GM21825 (cell line): ENCODE results near the gene RET.
A peak's percentile ranks its signal among the peaks of the same experiment; 100 is the strongest.

Experiments used
- ATAC-seq: cut with Tn5 transposase; IDR thresholded peaks from one replicate; pipeline ENCODE4 v1.9.1; 2021; ENCODE audit warnings: mild to moderate bottlenecking, moderate library complexity; ENCODE audit not compliant: unreplicated experiment

RET gene

DNA sequence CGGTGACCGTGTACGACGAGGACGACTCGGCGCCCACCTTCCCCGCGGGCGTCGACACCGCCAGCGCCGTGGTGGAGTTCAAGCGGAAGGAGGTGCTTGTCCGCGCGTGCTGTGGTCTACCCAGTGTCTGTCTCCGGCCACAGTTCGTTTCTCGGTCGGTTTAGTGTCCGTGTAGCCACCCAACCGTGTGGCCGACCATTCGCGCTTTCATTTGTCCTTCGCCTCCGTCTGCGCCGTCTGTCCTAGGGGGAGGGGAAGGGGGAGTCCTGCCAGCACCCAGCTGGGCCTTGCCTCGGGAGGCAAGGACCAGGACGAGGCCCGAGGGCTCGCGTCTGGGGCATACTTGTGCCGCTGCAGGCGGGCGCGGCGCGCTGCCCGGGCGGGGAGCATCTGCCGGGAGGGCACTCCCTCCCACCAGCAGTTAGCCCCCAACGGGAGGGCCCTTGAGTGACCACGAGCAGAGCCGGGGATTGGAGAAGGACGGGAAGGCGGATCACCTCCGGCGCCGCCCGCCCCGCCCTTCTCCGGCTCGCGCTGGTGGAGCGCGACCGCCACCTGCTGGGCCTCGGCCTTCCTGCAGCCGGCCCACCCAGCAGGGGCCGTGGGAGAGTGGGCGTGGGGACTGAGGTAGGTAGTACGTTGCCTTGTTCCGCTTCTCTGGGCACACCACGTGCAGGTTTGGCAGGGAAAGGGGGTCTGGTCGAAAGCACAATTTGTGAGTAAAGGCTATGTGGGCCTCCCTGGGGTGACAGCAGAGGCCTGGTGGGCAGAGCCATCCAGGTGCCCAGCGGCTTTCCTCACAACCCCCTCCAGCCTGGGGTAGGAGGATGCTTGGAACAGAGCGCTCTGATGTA lies 28.5 kb downstream of the RET start:
- ATAC-seq, result peak; percentile 78

DNA sequence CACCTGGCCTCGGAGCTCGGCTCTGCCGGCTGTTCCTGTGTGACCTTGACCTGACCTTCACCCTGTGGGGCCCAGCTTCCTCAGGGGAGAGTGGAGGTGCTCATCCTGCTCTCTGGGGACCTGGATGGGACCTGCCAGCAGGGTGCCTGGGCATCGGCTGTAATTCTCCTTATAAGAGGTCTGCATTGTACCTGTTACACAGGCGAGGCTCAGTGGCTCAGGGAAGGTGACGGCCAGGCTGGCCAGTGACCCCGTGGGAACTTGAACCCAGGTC lies 29.0 kb downstream of the RET start:
- no peak for ATAC-seq

DNA sequence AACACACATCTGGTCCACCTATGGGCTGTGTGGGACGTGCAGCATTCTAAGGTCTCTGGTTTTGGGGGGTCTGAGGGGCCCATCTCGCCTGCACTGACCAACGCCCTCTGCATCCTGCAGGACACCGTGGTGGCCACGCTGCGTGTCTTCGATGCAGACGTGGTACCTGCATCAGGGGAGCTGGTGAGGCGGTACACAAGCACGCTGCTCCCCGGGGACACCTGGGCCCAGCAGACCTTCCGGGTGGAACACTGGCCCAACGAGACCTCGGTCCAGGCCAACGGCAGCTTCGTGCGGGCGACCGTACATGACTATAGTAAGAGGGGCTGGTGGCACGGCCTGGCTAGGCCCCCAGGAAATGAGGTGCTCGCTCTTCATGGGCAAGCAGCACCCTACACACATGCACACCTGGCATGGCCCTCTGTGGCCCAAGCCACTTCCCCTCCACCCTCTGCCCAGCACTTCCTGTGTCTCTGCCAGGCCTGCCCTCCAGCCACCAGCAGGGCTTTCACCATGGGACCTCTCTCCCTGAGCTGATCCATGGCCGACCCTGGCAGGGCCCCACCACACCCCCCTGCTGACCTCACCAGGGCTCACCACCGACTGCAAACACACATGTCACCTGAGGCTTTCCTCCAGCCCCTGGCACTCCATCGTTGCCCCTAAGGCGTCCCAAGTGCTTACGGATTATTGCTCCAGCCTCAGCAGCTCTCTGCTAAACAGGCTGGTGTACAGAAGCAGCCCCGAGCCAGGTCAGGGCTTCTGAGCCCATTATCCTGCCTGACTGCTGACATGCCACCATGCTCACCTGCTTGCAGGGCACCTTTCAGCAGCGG lies 29.6 kb downstream of the RET start:
- no peak for ATAC-seq

DNA sequence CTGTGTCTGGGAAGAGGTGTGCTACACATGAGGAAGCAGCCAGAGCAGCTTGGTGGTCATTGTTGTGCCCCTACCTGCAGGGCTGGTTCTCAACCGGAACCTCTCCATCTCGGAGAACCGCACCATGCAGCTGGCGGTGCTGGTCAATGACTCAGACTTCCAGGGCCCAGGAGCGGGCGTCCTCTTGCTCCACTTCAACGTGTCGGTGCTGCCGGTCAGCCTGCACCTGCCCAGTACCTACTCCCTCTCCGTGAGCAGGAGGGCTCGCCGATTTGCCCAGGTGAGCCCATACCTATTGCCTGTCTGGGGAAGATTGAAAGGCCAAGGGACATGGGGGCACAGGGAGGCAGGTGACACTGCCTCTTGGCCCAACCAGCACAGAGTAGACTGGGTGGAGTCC lies 32.1 kb downstream of the RET start:
- ATAC-seq, result no peak

DNA sequence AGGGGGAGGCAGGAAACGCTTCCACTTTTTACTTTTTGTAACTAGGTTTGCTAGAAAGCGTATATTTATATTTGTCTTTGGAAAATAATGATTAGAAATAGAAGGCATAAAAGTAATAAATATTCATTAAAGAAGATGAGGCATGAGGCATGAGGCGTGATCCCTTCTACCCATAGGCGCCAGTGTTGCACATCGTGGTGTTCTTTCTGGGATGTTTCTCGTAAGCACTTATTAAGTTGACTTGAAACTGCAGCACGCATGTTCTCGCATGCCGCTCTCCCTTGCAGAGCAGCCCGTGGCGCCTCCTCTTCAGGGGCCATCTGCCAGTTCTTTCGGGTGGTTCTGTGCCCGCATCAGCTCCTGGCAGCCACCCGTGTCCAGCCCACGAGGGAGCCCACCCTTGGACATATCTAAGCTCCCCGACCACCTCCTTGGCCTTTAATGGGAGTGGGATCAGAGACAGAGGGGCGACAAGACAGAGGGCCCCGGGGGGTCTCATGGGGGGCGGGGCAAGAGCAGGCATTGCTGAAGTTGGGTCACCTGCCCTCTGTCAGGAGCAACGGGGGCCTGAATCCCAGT lies 32.9 kb downstream of the RET start:
- ATAC-seq, result no peak

DNA sequence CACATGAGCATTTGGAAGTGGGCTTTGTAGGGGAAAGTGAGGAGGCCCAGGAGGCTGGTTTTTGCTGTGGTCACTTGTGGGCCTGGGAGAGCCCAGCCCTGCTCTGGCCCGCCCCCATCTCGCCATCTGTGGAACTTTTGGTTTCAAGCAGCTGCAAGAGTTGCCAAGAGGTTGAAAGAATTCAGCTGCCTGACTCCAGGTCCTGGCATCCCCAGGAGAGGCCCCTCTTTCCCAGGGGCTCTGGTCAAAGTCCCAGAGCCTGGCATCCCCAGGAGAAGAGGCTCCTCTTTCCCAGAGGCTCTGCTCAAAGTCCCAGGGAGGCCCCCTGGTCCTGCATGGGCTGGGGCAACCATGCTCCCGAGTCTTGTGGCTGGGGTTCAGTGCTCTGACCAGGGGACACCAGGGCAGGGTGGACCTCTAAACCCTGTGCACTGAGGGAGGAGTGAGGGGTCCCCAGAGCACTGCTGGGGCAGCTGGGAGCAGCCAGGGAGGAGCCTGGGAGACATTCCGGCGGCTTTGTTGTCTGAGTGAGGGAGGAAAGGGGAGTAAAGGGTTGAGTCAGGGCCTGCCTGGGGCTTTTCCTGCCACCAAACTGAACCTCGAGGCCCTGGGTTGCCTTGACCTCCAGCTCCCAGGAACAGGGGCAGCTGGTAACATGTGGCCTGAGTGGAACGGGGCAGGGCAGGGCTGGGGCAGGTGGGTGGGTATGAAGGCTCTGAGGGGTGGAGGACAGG lies 33.6 kb downstream of the RET start:
- peak; percentile 52 for ATAC-seq

DNA sequence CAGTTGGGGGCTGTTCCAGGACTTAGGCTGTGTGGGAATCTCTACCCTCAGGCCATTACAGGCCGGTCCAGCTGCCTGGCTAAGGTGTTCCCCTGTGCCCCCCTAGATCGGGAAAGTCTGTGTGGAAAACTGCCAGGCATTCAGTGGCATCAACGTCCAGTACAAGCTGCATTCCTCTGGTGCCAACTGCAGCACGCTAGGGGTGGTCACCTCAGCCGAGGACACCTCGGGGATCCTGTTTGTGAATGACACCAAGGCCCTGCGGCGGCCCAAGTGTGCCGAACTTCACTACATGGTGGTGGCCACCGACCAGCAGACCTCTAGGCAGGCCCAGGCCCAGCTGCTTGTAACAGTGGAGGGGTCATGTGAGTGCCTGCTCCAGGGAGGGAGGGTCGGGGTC lies 34.2 kb downstream of the RET start:
- ATAC-seq, result no peak

DNA sequence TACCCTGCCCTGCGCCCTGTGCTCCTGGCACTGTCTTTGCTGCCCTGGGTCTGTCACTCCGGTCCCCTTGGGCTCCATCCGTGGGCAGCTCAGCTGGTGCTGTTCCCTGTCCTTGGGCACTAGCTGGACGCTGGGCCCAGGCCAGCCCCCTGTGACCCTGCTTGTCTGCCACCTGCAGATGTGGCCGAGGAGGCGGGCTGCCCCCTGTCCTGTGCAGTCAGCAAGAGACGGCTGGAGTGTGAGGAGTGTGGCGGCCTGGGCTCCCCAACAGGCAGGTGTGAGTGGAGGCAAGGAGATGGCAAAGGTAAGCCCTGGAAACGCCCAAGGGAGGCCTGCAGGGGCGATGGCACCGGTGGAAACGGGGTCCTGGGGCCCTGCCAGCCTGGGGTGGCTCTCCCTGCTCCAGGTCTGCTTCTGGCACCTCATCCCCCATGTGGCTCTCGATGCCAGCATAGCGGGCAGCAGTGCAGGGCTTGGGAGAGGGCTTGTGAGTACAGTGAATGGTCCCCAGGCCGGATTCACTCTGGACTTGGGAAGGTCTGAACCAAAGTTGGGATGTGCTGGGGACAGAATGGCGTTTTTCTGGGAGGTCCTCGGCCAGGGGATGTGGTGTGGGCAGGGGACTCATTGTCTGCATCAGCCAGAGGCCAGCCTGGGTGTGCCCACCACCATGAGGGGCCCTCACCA lies 35.2 kb downstream of the RET start:
- no peak for ATAC-seq

DNA sequence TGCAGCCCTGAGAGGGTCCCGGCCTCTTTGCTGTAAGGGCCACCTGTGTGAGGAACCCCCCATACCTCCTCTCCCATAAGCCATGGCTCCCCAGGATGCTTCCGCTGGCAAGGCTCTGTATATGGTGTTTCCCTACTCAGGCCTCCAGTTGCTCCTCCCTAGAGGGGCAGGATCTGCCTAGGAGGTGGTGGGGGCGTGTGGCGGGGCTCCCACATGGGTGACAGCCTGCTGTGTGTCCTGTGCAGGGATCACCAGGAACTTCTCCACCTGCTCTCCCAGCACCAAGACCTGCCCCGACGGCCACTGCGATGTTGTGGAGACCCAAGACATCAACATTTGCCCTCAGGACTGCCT lies 35.7 kb downstream of the RET start:
- ATAC-seq, result no peak

DNA sequence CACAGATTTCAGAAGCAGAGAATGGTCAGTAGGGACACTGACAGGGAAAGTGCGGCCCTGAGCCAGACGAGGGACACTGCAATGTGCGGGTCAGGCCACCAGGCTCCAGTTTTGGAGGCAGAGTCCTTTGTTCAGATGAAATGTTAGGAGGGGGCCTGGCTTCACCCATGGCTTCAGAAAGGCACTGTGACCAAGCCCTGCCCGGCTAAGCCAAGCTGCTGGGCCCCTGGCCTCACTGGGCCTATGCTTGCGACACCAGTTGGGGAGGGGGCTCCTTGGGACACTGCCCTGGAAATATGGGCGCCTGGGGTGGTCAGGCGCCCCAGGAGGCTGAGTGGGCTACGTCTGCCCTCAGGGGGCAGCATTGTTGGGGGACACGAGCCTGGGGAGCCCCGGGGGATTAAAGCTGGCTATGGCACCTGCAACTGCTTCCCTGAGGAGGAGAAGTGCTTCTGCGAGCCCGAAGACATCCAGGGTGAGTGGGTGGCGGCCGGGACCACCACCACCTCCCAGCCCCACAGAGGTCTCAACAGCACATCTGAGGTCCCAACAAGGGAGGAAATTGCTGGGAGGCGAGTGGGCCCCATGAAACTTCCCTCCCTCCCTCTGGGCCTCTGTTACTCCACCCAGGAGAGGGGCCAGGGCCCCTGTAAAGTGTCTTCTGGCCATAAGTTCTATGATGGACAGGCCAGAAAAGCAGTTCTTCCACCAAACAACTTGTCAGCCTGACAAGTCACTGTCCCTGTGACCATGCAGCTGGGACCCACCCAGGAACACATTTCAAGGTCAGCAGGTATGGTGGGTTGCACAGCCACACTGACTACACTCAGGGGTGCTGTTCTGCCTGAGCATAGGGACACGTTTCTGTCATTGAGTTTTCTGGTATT lies 36.6 kb downstream of the RET start:
- ATAC-seq, result no peak

DNA sequence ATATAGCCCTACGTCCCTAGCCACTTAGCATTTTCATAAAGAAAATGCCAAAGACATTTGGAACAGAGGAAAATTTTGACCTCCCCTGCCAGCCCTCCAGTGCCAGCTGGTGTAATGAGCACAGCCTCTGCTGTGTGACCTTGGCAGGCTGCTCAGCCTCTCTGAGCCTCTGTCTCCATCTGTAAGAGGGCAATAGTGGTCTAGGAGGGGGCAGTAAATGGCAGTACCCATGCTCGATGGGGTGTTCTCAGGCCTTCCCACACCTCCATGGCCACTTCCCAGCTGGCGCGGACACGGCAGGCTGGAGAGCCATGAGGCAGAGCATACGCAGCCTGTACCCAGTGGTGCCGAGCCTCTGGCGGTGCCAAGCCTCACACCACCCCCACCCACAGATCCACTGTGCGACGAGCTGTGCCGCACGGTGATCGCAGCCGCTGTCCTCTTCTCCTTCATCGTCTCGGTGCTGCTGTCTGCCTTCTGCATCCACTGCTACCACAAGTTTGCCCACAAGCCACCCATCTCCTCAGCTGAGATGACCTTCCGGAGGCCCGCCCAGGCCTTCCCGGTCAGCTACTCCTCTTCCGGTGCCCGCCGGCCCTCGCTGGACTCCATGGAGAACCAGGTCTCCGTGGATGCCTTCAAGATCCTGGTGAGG lies 37.3 kb downstream of the RET start:
- ATAC-seq, result no peak

DNA sequence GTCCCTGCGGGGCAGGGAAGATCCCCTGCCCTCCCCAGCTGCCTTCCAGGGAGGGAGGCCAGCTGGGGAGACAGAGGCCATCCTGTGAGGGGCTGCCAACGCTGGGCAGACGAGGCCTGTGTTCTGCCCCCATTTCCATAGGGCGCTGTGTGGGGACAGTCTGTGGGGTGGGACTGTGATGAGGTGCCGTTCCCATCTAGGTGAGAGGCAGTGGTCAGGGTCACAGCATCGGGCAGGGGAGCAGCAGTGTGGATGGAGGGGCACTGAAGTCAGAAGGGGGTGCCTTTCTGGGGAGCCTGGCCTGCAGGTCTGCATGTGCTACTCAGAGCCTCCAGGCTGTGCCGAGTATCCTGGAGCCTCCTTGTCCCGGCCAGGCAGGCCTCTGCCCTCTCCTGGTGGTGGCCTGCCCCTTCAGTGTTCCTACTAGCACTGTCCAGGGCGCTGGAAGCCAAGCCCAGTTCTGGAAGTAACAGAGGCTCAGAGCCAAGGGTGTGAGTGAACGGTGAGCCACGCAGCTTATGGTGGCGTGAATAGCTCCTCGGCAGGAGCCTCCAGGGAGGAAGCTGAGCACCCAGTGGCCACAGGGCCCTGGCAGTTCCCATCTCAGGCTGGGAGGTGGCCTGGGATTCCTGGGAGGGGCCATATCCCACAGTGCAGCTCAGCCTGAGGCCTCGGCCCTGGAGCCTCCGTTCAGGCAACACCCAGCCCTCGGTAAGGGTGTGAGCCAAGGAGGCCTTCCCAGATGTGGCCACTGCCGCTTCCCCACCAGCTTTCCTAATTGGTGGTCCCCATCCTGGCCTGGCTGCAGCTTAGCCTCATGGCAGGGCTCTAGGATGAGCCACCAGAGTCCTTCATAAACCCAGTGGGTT lies 38.1 kb downstream of the RET start:
- ATAC-seq, result no peak

DNA sequence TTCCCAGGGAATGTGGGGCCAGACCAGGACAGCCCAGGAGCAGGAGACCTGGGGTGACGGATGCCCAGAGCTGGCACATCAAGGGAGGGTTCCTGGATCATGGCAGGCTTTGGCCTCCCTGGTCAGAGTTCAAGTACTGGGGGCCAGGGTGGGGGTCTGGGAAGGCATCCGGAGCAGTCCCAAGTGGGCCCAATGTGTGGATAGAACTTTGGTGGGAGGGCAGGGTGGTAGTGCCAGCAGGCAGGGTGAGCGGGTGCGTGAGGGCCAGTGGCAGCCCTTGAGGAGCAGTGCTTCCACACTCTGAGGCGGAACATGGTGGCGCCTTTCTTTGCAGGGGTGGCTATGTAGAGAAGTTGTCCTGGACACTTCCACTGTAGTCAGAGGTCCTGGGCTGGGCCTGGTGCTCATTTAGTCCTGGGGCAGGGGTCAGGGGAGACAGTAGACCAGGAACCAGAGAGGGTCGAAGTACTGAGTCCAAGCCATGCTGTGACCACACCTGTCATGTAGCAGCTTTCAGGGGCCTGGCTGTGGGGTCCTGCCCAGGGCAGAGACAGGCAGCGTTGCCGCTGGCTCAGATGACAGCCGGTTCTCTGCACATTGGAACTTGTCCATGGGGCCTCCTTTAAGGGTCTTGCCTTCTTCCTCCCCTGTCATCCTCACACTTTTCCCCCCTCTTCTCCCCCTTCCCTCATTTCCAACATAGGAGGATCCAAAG lies 39.2 kb downstream of the RET start:
- ATAC-seq, result no peak

DNA sequence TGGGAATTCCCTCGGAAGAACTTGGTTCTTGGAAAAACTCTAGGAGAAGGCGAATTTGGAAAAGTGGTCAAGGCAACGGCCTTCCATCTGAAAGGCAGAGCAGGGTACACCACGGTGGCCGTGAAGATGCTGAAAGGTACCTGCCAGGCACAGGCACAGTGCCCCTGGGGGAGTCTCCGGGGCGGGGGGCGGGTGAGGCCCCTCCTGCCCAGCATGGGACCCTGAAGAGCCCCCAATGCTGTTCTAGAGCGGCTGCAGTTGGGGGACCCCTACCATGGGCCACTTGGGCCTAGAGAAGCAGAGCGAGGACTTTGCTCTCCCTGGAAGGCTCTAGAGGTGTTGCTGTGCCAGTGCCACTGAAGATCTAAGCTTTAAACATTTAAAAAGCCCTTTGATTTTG lies 39.7 kb downstream of the RET start:
- ATAC-seq, result no peak

DNA sequence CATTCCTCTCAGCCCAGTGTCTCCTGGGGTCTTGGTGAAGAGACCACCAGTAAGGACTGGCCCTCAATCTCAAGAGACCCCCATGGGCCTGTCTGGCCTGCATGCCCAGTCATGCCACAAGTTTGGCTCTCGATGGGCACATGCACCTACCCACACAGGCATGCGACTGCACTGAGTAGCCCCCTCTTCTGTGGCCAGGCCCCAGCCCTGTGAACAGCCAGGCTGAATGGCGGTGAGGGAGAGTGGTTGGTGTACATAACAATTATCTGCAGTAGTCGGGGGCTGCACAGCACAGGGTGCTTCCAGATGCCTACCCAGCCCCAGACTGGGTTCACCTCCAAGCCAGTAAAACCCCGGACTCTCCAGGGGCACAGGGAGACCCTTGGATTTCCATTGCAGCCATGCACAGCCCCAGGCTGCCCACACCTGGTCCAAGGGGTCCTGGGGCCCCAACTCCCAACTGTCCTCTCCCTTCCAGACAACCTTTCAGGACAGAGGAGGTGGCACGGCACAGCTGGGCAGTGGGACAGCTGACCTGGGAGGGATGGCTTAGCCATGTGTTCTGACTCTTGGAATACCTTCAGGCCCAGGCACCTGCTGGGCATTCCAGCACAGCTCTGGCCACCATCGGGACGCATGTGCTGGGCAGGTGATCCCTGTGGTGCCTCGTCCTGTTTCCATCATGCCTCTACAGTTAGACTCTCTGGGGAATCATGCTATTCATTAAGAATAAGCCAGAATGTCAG lies 40.3 kb downstream of the RET start:
- ATAC-seq, result no peak

DNA sequence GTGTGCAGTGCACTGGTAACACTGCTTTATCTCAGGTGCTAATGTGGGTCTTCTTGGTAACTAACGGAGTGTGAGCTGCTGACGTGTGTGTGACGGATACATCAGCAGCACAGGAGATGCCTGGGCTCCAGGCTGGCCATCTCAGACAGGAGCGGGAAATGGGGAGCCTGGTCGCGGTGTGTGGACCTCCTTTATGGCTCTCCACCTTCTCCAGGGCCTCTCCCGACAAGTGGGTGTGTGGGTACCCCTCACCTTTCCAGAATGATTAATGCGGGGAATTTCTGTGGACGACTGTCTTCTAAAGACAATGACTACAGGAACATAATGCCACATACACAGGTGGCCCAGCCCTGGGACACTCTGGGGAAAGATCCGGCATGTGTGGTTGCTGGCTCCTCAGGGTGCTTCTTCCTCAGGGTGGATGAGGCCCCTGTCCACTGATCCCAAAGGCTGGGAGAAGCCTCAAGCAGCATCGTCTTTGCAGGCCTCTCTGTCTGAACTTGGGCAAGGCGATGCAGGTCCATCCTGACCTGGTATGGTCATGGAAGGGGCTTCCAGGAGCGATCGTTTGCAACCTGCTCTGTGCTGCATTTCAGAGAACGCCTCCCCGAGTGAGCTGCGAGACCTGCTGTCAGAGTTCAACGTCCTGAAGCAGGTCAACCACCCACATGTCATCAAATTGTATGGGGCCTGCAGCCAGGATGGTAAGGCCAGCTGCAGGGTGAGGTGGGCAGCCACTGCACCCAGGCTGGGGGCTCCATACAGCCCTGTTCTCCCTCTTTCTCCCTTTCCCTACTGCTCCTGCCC lies 41.1 kb downstream of the RET start:
- ATAC-seq, result no peak
